OCI-LY7 (cell line): ENCODE results near the gene PCNX3. TPM values are rescaled to one million over a fixed set of nuclear protein-coding genes. Genes with fewer than 3 reads are reported as not detected.

Experiments used
- BruUV-seq: library from RNA; stranded (reverse); fragments of 400-500 nt; replicated peaks from 2 replicates; lab custom pipeline; 2021; lab: Mats Ljungman, UMichigan
- CTCF ChIA-PET: fragments of 300-600 bp; sonication (Branson Sonifier 250); formaldehyde crosslinking; loops from one replicate; lab custom pipeline; 2022; ENCODE audit warnings: antibody characterized with exemption; ENCODE audit not compliant: unreplicated experiment; lab: Charles Lee
- POLR2A ChIA-PET: fragments of 300-600 bp; sonication (Branson Sonifier 250); formaldehyde crosslinking; loops from one replicate; lab custom pipeline; 2022; ENCODE audit warnings: antibody characterized with exemption; lab: Charles Lee
- DNase-seq: peaks from one replicate; pipeline ENCODE4 v3.0.0-alpha.2; 2015; ENCODE audit warnings: low spot score
- H2AFZ ChIP-seq: fragments of 200-600 bp; sonication (generic), shearing (Covaris generic); 2 replicates; pipeline ENCODE4 v1.6.1; 2014; ENCODE audit warnings: mild to moderate bottlenecking, antibody characterized with exemption, low read length, moderate library complexity
- H3K27ac ChIP-seq: fragments of 200-600 bp; sonication (generic); 2 replicates; pipeline ENCODE4 v1.5.1; 2014; ENCODE audit warnings: mixed run types, low read depth, mild to moderate bottlenecking, moderate library complexity, low read length, inconsistent platforms; ENCODE audit not compliant: poor library complexity, severe bottlenecking
- H3K36me3 ChIP-seq: fragments of 200-600 bp; sonication (generic); 2 replicates; pipeline ENCODE4 v1.6.1; 2014; ENCODE audit warnings: mild to moderate bottlenecking, antibody characterized with exemption, low read length, moderate library complexity, mixed read lengths; ENCODE audit not compliant: insufficient read depth
- H3K4me1 ChIP-seq: fragments of 200-600 bp; sonication (generic); 2 replicates; pipeline ENCODE4 v1.5.1; 2014; ENCODE audit warnings: mild to moderate bottlenecking, low read length; ENCODE audit not compliant: insufficient read depth, poor library complexity, severe bottlenecking
- H3K4me2 ChIP-seq: fragments of 200-600 bp; sonication (generic); 2 replicates; pipeline ENCODE4 v1.6.1; 2014; ENCODE audit warnings: mild to moderate bottlenecking, low read length
- H3K4me3 ChIP-seq: fragments of 200-600 bp; sonication (generic); 2 replicates; pipeline ENCODE4 v1.5.1; 2014; ENCODE audit warnings: mild to moderate bottlenecking, low read depth, low read length; ENCODE audit not compliant: poor library complexity, severe bottlenecking
- H3K79me2 ChIP-seq: fragments of 200-600 bp; sonication (generic); 2 replicates; pipeline ENCODE4 v1.6.1; 2016; ENCODE audit warnings: low read depth, mild to moderate bottlenecking, low read length, moderate library complexity, mixed read lengths; ENCODE audit not compliant: insufficient read depth
- H3K9me2 ChIP-seq: fragments of 200-600 bp; sonication (generic); 2 replicates; pipeline ENCODE4 v1.6.1; 2016; ENCODE audit warnings: mild to moderate bottlenecking, low read length, mixed read lengths; ENCODE audit not compliant: insufficient read depth
- H3K9me3 ChIP-seq: fragments of 200-600 bp; sonication (generic); 2 replicates; pipeline ENCODE4 v1.6.1; 2014; ENCODE audit warnings: mild to moderate bottlenecking, mixed run types, low read length, mixed read lengths
- H4K20me1 ChIP-seq: fragments of 200-600 bp; sonication (generic); 2 replicates; pipeline ENCODE4 v1.6.1; 2014; ENCODE audit warnings: mild to moderate bottlenecking, antibody characterized with exemption, low read length, moderate library complexity, mixed read lengths; ENCODE audit not compliant: insufficient read depth
- EZH2phosphoT487 ChIP-seq: fragments of 200-600 bp; sonication (generic); IDR thresholded peaks from 2 replicates; pipeline ENCODE4 v1.6.1; 2018; ENCODE audit warnings: low read depth, borderline replicate concordance, mild to moderate bottlenecking, mixed run types, antibody characterized with exemption, low read length, moderate library complexity, mixed read lengths
- intact Hi-C: fragments of 100-400 bp; cut with micrococcal nuclease; formaldehyde crosslinking; loops from one replicate; pipeline ENCODE4 v1.10.0; 2022; ENCODE audit not compliant: unreplicated experiment
- total RNA-seq, 2 experiments: library from RNA; depleted of rRNA in 1 of 2; stranded (reverse); fragments of >200 nt in 1 of 2; shearing (Covaris generic) in 1 of 2; gene quantifications; 2 replicates each; pipeline ENCODE4 v1.2.3, GENCODE V29; 2014 to 2022
- TF ChIP-seq, protein P1 (sequence below): fragments of 200-600 bp; sonication (generic); conservative IDR thresholded peaks from 2 replicates; pipeline ENCODE4 v1.5.1; 2014; ENCODE audit warnings: mild to moderate bottlenecking, antibody characterized with exemption, low read length, moderate library complexity, mixed read lengths

PCNX3 gene
- total RNA-seq, 2 experiments from 2014 or later: 36.2 to 66.7 TPM

- H3K9me2 ChIP-seq: no peaks in the 10 kb centered on the region
- peak; percentile 99 for DNase-seq
- H3K4me3 ChIP-seq: peak within 1 kb of the TSS; percentile 94
- H3K27ac ChIP-seq: peak within 1 kb of the TSS; percentile 71
- no peak for TF ChIP-seq EZH2phosphoT487
- TF ChIP-seq, protein P1, sequence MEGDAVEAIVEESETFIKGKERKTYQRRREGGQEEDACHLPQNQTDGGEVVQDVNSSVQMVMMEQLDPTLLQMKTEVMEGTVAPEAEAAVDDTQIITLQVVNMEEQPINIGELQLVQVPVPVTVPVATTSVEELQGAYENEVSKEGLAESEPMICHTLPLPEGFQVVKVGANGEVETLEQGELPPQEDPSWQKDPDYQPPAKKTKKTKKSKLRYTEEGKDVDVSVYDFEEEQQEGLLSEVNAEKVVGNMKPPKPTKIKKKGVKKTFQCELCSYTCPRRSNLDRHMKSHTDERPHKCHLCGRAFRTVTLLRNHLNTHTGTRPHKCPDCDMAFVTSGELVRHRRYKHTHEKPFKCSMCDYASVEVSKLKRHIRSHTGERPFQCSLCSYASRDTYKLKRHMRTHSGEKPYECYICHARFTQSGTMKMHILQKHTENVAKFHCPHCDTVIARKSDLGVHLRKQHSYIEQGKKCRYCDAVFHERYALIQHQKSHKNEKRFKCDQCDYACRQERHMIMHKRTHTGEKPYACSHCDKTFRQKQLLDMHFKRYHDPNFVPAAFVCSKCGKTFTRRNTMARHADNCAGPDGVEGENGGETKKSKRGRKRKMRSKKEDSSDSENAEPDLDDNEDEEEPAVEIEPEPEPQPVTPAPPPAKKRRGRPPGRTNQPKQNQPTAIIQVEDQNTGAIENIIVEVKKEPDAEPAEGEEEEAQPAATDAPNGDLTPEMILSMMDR: peak; percentile 69
- peaks cover 8% of the 10 kb centered on the region; the same call in 1 of the 2 replicates for H3K36me3 ChIP-seq
- H4K20me1 ChIP-seq: peaks cover 7% of the 10 kb centered on the region; the same call in 1 of the 2 replicates
- CTCF ChIA-PET: interaction anchor here (1.1 kb wide), 1 partner anchor 18 kb away, joined by 4 read pairs; no protein-coding TSS in a partner anchor
- BruUV-seq: no TSS peak
- POLR2A ChIA-PET: interaction anchor here (0.7 to 1.1 kb wide), 2 partner anchors 14 to 145 kb away, joined by 3 read pairs; no protein-coding TSS in a partner anchor
- H2AFZ ChIP-seq: peak within 1 kb of the TSS; percentile 27; the same call in 1 of the 2 replicates
- peak within 1 kb of the TSS; percentile 98 for H3K4me2 ChIP-seq
- peaks cover 38% of the 10 kb centered on the region for H3K79me2 ChIP-seq
- intact Hi-C loops: loop anchor here (1.0 to 10.0 kb wide), 3 partner anchors 30 to 715 kb away; partner anchors contain the start of gene RELA
- peaks cover 62% of the 10 kb centered on the region for H3K4me1 ChIP-seq
- no peaks in the 10 kb centered on the region for H3K9me3 ChIP-seq
Measured at GRCh38 chr11:65569973-65570918, 45.3 kb upstream of the PCNX3 start, which contains the start of gene ZNRD2. Gene ZNRD2 (plus strand): TSS chr11:65570477. CDS start chr11:65570492, 15 bp downstream.

GRCh38 chr11:65571420-65571819, 44.2 kb upstream of the PCNX3 start:
- Histone ChIP-seq H3K4me1 (peaks cover 56% of the 10 kb centered on the region), H3K36me3 (peaks cover 8% of the 10 kb centered on the region; the same call in 1 of the 2 replicates), H3K27ac (peak overlapping the region; percentile 71), H3K79me2 (peaks cover 42% of the 10 kb centered on the region), H3K4me3 (peak overlapping the region; percentile 94), H3K9me2 (no peaks in the 10 kb centered on the region), H3K4me2 (peak overlapping the region; percentile 98), H4K20me1 (peaks cover 7% of the 10 kb centered on the region; the same call in 1 of the 2 replicates), H2AFZ (no peak overlapping the region), H3K9me3 (no peaks in the 10 kb centered on the region)
- no peak for DNase-seq
- no TSS peak for BruUV-seq
- intact Hi-C loops: loop anchor here (5.0 to 10.0 kb wide), 2 partner anchors 91 to 717 kb away; partner anchors contain the start of gene RELA
- CTCF ChIA-PET: interaction anchor here (0.6 to 1.3 kb wide), 2 partner anchors 17 to 30 kb away, joined by 3 read pairs; no protein-coding TSS in a partner anchor
- POLR2A ChIA-PET: interaction anchor here (1.4 kb wide), 1 partner anchor 44 kb away, joined by 4 read pairs; the partner anchor contains the start of gene PCNX3
- TF ChIP-seq, protein P1: no peak
- TF ChIP-seq EZH2phosphoT487: no peak
